ENCODE measurements around the gene AMDHD2.
A peak's percentile ranks its signal among the peaks of the same experiment; 100 is the strongest.

The AMDHD2 gene

DNA sequence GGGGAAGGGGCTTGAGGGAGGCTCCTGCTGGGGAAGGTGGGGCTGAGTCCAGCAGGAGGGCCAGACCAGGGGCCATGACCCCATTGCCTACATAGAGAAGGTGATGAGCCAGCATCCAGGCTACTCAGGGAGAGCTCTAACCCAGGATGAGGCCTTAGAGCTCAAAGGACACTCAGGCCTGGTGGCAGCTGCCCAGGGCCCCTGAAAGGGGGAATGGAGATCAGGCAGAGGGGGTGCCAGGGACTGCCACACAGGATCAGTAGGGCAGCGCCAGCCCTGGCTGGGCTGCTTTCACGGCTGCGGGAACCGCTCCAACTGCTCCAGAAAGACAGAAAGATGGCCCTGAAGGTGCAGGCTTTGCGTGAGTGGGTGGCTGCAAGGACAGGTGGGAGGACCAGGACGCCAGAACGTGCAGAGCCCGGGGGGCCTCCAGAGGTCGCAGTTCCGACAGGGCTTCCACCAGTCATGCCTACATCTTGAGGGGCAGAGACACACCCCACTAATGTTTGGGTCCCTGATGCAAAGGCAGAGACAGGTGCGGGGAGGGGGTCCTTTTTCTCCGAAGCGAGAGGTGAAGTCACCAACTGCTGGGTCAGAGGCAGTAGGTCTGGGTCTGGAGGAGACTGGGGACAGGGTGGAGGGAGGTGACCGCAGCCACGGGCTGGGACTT, 7.3 kb upstream of the AMDHD2 start:
- TF ChIP-seq, protein P1, sequence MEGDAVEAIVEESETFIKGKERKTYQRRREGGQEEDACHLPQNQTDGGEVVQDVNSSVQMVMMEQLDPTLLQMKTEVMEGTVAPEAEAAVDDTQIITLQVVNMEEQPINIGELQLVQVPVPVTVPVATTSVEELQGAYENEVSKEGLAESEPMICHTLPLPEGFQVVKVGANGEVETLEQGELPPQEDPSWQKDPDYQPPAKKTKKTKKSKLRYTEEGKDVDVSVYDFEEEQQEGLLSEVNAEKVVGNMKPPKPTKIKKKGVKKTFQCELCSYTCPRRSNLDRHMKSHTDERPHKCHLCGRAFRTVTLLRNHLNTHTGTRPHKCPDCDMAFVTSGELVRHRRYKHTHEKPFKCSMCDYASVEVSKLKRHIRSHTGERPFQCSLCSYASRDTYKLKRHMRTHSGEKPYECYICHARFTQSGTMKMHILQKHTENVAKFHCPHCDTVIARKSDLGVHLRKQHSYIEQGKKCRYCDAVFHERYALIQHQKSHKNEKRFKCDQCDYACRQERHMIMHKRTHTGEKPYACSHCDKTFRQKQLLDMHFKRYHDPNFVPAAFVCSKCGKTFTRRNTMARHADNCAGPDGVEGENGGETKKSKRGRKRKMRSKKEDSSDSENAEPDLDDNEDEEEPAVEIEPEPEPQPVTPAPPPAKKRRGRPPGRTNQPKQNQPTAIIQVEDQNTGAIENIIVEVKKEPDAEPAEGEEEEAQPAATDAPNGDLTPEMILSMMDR (IDR thresholded peaks at IDR 0.05; ENCODE audit: insufficient read depth, low read length, poor library complexity, severe bottlenecking): peak; percentile 11
- peak; percentile 59 for DNase-seq (ENCODE audit: extremely low read depth, insufficient read length)
- peak overlapping the region; percentile 39 for H3K4me3 ChIP-seq (replicated peaks; ENCODE audit: low read depth, low read length)
- no peaks in the 10 kb centered on the region for H3K27me3 ChIP-seq (replicated peaks; ENCODE audit: control insufficient read depth, insufficient read depth, low read length)
- H3K36me3 ChIP-seq (ENCODE audit: control insufficient read depth, insufficient read depth, low read length): peaks cover 7% of the 10 kb centered on the region

- peak; percentile 97 for DNase-seq (ENCODE audit: extremely low read depth, insufficient read length)
- H3K27me3 ChIP-seq (replicated peaks; ENCODE audit: control insufficient read depth, insufficient read depth, low read length): no peaks in the 10 kb centered on the region
- H3K36me3 ChIP-seq (ENCODE audit: control insufficient read depth, insufficient read depth, low read length): peaks cover 7% of the 10 kb centered on the region
- TF ChIP-seq, protein P1 (IDR thresholded peaks at IDR 0.05; ENCODE audit: insufficient read depth, low read length, poor library complexity, severe bottlenecking): no peak
- peak within 1 kb of the TSS; percentile 92 for H3K4me3 ChIP-seq (replicated peaks; ENCODE audit: low read depth, low read length)
Observed at GRCh38 chr16:2513405-2514332, 6.5 kb upstream of the AMDHD2 start, which contains the start of gene ATP6V0C. TSS of gene ATP6V0C (plus strand) at chr16:2513952. CDS start at chr16:2514104, 152 bp downstream.

- DNase-seq (ENCODE audit: extremely low read depth, insufficient read length): no peak
- TF ChIP-seq, protein P1 (IDR thresholded peaks at IDR 0.05; ENCODE audit: insufficient read depth, low read length, poor library complexity, severe bottlenecking): no peak
- H3K27me3 ChIP-seq (replicated peaks; ENCODE audit: control insufficient read depth, insufficient read depth, low read length): no peaks in the 10 kb centered on the region
- H3K36me3 ChIP-seq (ENCODE audit: control insufficient read depth, insufficient read depth, low read length): peaks cover 12% of the 10 kb centered on the region
- peak overlapping the region; percentile 92 for H3K4me3 ChIP-seq (replicated peaks; ENCODE audit: low read depth, low read length)
Observed at GRCh38 chr16:2514333-2515179, 5.6 kb upstream of the AMDHD2 start.

- no peak for DNase-seq (ENCODE audit: extremely low read depth, insufficient read length)
- peaks cover 12% of the 10 kb centered on the region for H3K36me3 ChIP-seq (ENCODE audit: control insufficient read depth, insufficient read depth, low read length)
- H3K4me3 ChIP-seq (replicated peaks; ENCODE audit: low read depth, low read length): peak overlapping the region; percentile 92
- H3K27me3 ChIP-seq (replicated peaks; ENCODE audit: control insufficient read depth, insufficient read depth, low read length): no peaks in the 10 kb centered on the region
- TF ChIP-seq, protein P1 (IDR thresholded peaks at IDR 0.05; ENCODE audit: insufficient read depth, low read length, poor library complexity, severe bottlenecking): no peak
Observed at GRCh38 chr16:2515180-2515851, 4.9 kb upstream of the AMDHD2 start.
